Bronchial epithelial cell (primary cell): ENCODE results near the gene B3GNT3. TPM values are rescaled to one million over a fixed set of nuclear protein-coding genes. Genes with fewer than 3 reads are reported as not detected.

Experiments used
- DNase-seq: peaks from one replicate; pipeline ENCODE4 v3.0.0-alpha.2; 2010; ENCODE audit warnings: low read depth
- FAIRE-seq: peaks from 2 replicates; lab custom pipeline; 2011; peaks lifted over from hg19 to GRCh38; lab: Jason Lieb, UNC
- H3K27me3 ChIP-seq: 2 replicates; pipeline ENCODE4 v1.5.1; 2011; ENCODE audit warnings: low read length; ENCODE audit not compliant: control insufficient read depth, insufficient read depth
- H3K36me3 ChIP-seq: 2 replicates; pipeline ENCODE4 v1.5.1; 2011; ENCODE audit warnings: low read length; ENCODE audit not compliant: control insufficient read depth, insufficient read depth
- H3K4me3 ChIP-seq: 2 replicates; pipeline ENCODE4 v1.5.1; 2011; ENCODE audit warnings: mild to moderate bottlenecking, low read depth, low read length, control low read depth
- total RNA-seq: library from RNA; depleted of rRNA; stranded (reverse); fragments of >200 nt; gene quantifications from 2 replicates; pipeline ENCODE4 v1.2.1, GENCODE V29; 2014
- TF ChIP-seq, protein P1 (sequence below): IDR thresholded peaks from 2 replicates; pipeline ENCODE4 v1.5.1; 2011; ENCODE audit warnings: mild to moderate bottlenecking, moderate library complexity, low read length, control low read depth, inconsistent platforms; ENCODE audit not compliant: insufficient read depth, severe bottlenecking

The B3GNT3 gene
- total RNA-seq, 1 donor from 2014 or later = 11.6 TPM

DNA sequence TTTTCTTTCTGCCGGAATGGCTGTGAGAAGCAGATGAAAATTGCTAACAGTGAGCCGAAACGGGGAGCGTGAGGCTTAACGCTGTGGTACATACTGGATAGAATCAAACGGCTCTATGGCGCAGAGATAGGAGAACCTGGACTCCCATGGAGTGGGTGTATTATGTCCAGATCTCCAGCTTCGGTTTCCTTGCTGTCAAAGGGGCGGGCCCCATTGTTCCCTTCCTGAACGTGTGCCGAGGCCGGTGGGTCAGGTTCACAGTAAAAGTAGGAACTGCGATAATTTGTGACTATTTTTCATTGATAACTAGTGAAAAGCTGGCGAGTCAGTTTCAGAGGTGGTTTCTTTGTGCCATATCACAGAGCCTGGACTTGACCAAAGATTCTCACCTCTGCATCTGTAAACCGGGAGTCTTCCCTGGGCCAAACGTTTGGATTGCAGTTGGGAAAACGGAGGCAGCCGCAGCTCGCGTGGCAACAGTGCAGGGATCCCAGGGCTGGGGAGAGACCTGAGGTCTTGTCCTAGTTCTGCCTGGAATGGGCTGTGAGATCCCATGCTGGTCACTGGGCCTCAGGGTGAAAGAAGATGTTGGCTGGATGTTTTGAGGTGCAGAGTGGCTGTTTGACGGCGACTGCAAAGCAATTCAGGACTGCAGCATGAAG, 65.5 kb downstream of the B3GNT3 start:
- FAIRE-seq (no peak), DNase-seq (no peak)
- Histone ChIP-seq H3K36me3 (peaks cover 26% of the 10 kb centered on the region), H3K4me3 (peak overlapping the region; percentile 100), H3K27me3 (no peaks in the 10 kb centered on the region)
- TF ChIP-seq, protein P1, sequence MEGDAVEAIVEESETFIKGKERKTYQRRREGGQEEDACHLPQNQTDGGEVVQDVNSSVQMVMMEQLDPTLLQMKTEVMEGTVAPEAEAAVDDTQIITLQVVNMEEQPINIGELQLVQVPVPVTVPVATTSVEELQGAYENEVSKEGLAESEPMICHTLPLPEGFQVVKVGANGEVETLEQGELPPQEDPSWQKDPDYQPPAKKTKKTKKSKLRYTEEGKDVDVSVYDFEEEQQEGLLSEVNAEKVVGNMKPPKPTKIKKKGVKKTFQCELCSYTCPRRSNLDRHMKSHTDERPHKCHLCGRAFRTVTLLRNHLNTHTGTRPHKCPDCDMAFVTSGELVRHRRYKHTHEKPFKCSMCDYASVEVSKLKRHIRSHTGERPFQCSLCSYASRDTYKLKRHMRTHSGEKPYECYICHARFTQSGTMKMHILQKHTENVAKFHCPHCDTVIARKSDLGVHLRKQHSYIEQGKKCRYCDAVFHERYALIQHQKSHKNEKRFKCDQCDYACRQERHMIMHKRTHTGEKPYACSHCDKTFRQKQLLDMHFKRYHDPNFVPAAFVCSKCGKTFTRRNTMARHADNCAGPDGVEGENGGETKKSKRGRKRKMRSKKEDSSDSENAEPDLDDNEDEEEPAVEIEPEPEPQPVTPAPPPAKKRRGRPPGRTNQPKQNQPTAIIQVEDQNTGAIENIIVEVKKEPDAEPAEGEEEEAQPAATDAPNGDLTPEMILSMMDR = no peak

DNA sequence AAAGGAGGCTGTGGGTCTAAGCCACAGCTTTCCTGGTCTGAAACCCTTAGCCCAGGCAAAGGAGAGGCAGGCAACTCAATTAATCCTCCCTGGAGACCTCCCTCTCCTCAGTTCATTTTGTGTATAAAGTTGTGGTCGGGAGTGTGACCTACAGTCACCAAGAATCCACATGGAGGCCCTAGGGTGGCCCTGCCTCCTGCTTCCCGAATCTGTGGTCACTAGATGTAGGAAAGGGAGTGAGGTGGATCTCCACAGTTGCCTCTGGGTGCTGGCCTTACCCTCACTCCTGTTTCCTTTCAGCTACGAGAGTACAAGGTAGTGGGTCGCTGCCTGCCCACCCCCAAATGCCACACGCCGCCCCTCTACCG, 66.0 kb downstream of the B3GNT3 start:
- DNase-seq = no peak

DNA sequence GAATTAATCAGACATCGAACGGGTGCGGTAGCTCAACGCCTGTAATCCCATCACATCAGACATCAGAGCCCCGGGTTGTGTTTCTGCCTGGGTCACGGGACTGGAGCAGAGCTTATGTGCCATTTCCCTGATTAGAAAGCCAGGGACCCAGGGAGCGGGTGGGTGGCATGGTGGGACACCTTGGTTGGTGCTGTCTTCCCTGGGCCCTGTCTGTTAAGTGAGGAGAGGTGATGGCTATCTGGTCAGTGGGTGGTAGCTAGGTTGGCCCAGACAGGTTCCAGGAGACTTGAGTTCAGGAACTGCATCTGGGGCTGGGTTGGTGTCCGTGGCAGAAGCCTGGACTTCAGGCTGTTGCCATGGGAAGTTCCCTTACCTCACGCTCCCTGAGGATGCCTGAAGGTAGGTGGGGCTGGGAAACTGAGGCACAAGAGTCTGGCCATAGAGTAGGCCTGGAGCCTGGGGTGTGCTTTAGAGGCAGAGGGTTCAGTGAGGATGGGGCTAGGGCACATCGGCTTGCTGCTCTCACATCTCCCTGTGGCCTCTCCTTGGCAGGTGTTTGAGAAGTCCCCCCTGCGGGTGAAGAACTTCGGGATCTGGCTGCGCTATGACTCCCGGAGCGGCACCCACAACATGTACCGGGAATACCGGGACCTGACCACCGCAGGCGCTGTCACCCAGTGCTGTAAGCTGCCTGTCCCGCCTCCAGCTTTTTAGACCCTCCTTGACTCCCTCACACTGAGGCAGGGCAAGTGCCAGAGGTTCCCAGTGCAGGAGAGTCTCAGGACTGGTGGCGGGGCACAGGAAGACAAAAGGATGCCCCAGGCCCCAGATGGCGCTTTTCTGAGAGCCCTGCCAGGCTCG, 66.8 kb downstream of the B3GNT3 start:
- no peak overlapping the region for H3K4me3 ChIP-seq
- no peak for FAIRE-seq

More for the DNA sequence above, 66.0 kb downstream of the B3GNT3 start:
- Histone ChIP-seq H3K36me3 (peaks cover 26% of the 10 kb centered on the region), H3K4me3 (peak overlapping the region; percentile 100), H3K27me3 (no peaks in the 10 kb centered on the region)
- TF ChIP-seq, protein P1 = no peak
- FAIRE-seq = no peak

DNA sequence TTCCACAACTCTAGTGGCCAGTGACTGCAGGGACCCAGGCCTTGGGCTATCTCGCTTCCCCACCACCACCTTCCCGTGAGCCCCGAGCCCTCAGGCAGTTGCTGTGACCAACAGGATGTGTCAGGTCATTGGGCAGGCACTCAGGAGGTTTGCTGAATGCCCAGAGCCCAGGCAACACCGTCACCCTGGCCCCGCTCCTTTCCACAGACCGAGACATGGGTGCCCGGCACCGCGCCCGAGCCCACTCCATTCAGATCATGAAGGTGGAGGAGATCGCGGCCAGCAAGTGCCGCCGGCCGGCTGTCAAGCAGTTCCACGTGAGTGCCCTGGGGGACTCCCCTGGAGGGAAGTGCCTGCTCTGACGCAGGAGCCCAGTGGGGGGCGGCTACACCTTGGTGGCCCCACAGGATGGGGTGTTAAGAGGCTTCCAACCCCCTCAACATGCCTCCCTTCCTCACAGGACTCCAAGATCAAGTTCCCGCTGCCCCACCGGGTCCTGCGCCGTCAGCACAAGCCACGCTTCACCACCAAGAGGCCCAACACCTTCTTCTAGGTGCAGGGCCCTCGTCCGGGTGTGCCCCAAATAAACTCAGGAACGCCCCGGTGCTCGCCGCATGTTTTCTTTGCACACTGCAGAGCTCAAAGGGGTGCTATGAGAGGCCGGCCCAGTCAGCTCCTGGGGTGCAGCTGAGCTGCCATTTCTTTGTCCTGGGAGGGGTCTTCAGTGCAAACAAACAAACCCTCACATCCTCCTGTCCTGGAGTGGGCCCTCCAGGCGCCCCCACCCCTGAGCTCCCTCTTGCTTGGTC, 68.0 kb downstream of the B3GNT3 start:
- Histone ChIP-seq H3K27me3 (no peaks in the 10 kb centered on the region), H3K36me3 (peaks cover 26% of the 10 kb centered on the region), H3K4me3 (no peak overlapping the region)
- TF ChIP-seq, protein P1 = no peak
- FAIRE-seq (no peak), DNase-seq (no peak)

More for the DNA sequence above, 66.8 kb downstream of the B3GNT3 start:
- H3K27me3 ChIP-seq = no peaks in the 10 kb centered on the region
- peaks cover 26% of the 10 kb centered on the region for H3K36me3 ChIP-seq
- DNase-seq = no peak
- TF ChIP-seq, protein P1 = no peak

Other genes with a start within 250 kb of the B3GNT3 start
- gene COLGALT1, start 239.5 kb upstream of the B3GNT3 start, total RNA-seq = 74.2 and 75.1 TPM in 2 replicates
- gene UNC13A, start 106.8 kb upstream of the B3GNT3 start, total RNA-seq = under 0.01 TPM in 1 of 2 replicates, not detected in the other
- 3.7 and 15.9 TPM in 2 replicates for gene MAP1S, start 75.7 kb upstream of the B3GNT3 start, total RNA-seq
- 0.26 and 0.90 TPM in 2 replicates for gene FCHO1, start 43.7 kb upstream of the B3GNT3 start, total RNA-seq
- not detected in 2 replicates for gene INSL3, start 26.4 kb downstream of the B3GNT3 start, total RNA-seq
- 0.26 TPM in 2 replicates for gene JAK3, start 52.8 kb downstream of the B3GNT3 start, total RNA-seq
- gene RPL18A, start 64.8 kb downstream of the B3GNT3 start, total RNA-seq = 1,530 and 1,590 TPM in 2 replicates
- gene SLC5A5, start 76.8 kb downstream of the B3GNT3 start, total RNA-seq = under 0.01 and 0.13 TPM in 2 replicates
- gene CCDC124, start 137.9 kb downstream of the B3GNT3 start, total RNA-seq = 37.9 and 62.2 TPM in 2 replicates
- not detected in 2 replicates for gene KCNN1, start 172.0 kb downstream of the B3GNT3 start, total RNA-seq
- 6.1 and 7.2 TPM in 2 replicates for gene ARRDC2, start 213.0 kb downstream of the B3GNT3 start, total RNA-seq